MV-4-11 (cell line): Measurements from ENCODE around the gene CRKL.

ENCODE experiments used
- DNase-seq: peaks from one replicate; lab custom pipeline; 2025; lab: John Stamatoyannopoulos, UW

CRKL gene

GRCh38 chr22:20983081-20983771, 66.0 kb downstream of the CRKL start:
- DNase-seq, result no peak

GRCh38 chr22:20985720-20986119, 68.5 kb downstream of the CRKL start:
- DNase-seq, result no peak

- DNase-seq, result no peak
Measured at GRCh38 chr22:20986365-20986764, 69.2 kb downstream of the CRKL start.

GRCh38 chr22:20987375-20987774, 70.2 kb downstream of the CRKL start:
- DNase-seq, result no peak

- DNase-seq, result no peak
Measured at GRCh38 chr22:20988573-20989322, 71.5 kb downstream of the CRKL start.

GRCh38 chr22:20989323-20990138, 72.3 kb downstream of the CRKL start:
- DNase-seq, result no peak

GRCh38 chr22:20990184-20991180, 73.3 kb downstream of the CRKL start:
- no peak for DNase-seq

GRCh38 chr22:20991252-20992055, 74.2 kb downstream of the CRKL start:
- DNase-seq, result no peak

GRCh38 chr22:20992056-20992442, 74.8 kb downstream of the CRKL start:
- DNase-seq, result no peak

- DNase-seq, result no peak
Measured at GRCh38 chr22:20992456-20993303, 75.5 kb downstream of the CRKL start.

- DNase-seq, result no peak
Measured at GRCh38 chr22:20993304-20994127, 76.3 kb downstream of the CRKL start.

- no peak for DNase-seq
Measured at GRCh38 chr22:20994128-20994901, 77.1 kb downstream of the CRKL start.

GRCh38 chr22:20994902-20995241, 77.7 kb downstream of the CRKL start:
- no peak for DNase-seq

- no peak for DNase-seq
Measured at GRCh38 chr22:20995329-20996030, 78.3 kb downstream of the CRKL start.

- no peak for DNase-seq
Measured at GRCh38 chr22:20996031-20996410, 78.8 kb downstream of the CRKL start.

- DNase-seq, result no peak
Measured at GRCh38 chr22:20996598-20997535, 79.7 kb downstream of the CRKL start.
